Mammary epithelial cell (primary cell): Measurements from ENCODE around the gene PRSS38.

ENCODE experiments used
- CTCF ChIP-seq, 2 donors: IDR thresholded peaks in 1 of 2; conservative IDR thresholded peaks in 1 of 2; 2 replicates each; pipeline ENCODE4 v1.5.1; 2011 to 2012; ENCODE audit warnings: inconsistent platforms in 2 of 2, low read length in 2 of 2, mild to moderate bottlenecking in 2 of 2, control low read depth in 1 of 2, low read depth in 1 of 2; ENCODE audit not compliant: insufficient read depth in 1 of 2; ENCODE audit errors: extremely low read depth in 1 of 2
- EZH2 ChIP-seq: IDR thresholded peaks from 2 replicates; pipeline ENCODE4 v1.6.1; 2012; ENCODE audit warnings: low read length, inconsistent platforms, borderline replicate concordance

GRCh38 chr1:227815468-227816409, at the start of gene PRSS38:
- TF ChIP-seq CTCF (conservative IDR thresholded peaks at IDR 0.05 in 1 of 2, IDR thresholded peaks at IDR 0.05 in 1 of 2; ENCODE audit: extremely low read depth in 1 of 2, insufficient read depth in 1 of 2, low read depth in 1 of 2, low read length in 2 of 2) (no peak), EZH2 (no peak)
